Mammary epithelial cell (primary cell): Measurements from ENCODE around the gene METRN.

Experiments
- CTCF ChIP-seq, 2 donors: IDR thresholded peaks in 1 of 2; conservative IDR thresholded peaks in 1 of 2; 2 replicates each; pipeline ENCODE4 v1.5.1; 2011 to 2012; ENCODE audit warnings: inconsistent platforms in 2 of 2, low read length in 2 of 2, mild to moderate bottlenecking in 2 of 2, control low read depth in 1 of 2, low read depth in 1 of 2; ENCODE audit not compliant: insufficient read depth in 1 of 2; ENCODE audit errors: extremely low read depth in 1 of 2
- EZH2 ChIP-seq: IDR thresholded peaks from 2 replicates; pipeline ENCODE4 v1.6.1; 2012; ENCODE audit warnings: low read length, inconsistent platforms, borderline replicate concordance

GRCh38 chr16:704552-705380 is 10.2 kb upstream of the METRN start:
- TF ChIP-seq CTCF (conservative IDR thresholded peaks at IDR 0.05 in 1 of 2, IDR thresholded peaks at IDR 0.05 in 1 of 2; ENCODE audit: extremely low read depth in 1 of 2, insufficient read depth in 1 of 2, low read depth in 1 of 2, low read length in 2 of 2) (no peak), EZH2 (no peak)
